Suprapubic skin (tissue), 4 donors: ENCODE measurements around the gene AFF1. TPM values are rescaled to one million over a fixed set of nuclear protein-coding genes. Genes with fewer than 3 reads are reported as not detected.

Experiments
- DNase-seq, 2 donors: peaks; one replicate each; pipeline ENCODE4 v3.0.0-alpha.2; 2019; ENCODE audit warnings: low spot score in 2 of 2
- H3K27ac ChIP-seq: fragments of 200-600 bp; sonication (generic); one replicate; pipeline ENCODE4 v1.5.1; 2019
- H3K27me3 ChIP-seq: fragments of 200-600 bp; sonication (generic); one replicate; pipeline ENCODE4 v1.5.1; 2019
- H3K36me3 ChIP-seq: fragments of 200-600 bp; sonication (generic); one replicate; pipeline ENCODE4 v1.5.1; 2019
- H3K4me1 ChIP-seq: fragments of 200-600 bp; sonication (generic); one replicate; pipeline ENCODE4 v1.5.1; 2019
- H3K4me3 ChIP-seq: fragments of 200-600 bp; sonication (generic); one replicate; pipeline ENCODE4 v1.5.1; 2019; ENCODE audit warnings: mild to moderate bottlenecking
- H3K9me3 ChIP-seq: fragments of 200-600 bp; sonication (generic); one replicate; pipeline ENCODE4 v1.5.1; 2019
- CTCF ChIP-seq, 2 donors: fragments of 200-600 bp in 1 of 2; fragments of 450-650 bp in 1 of 2; sonication (generic) in 1 of 2; IDR thresholded peaks; one replicate each; pipeline ENCODE4 v1.5.1; 2016 to 2019; ENCODE audit warnings: antibody characterized with exemption in 2 of 2, mild to moderate bottlenecking in 1 of 2, moderate library complexity in 1 of 2
- EP300 ChIP-seq: sonication (generic); formaldehyde crosslinking; IDR thresholded peaks from one replicate; pipeline ENCODE4 v1.6.1; 2017; ENCODE audit warnings: antibody characterized with exemption
- POLR2A ChIP-seq, 2 donors: fragments of 450-650 bp; IDR thresholded peaks; one replicate each; pipeline ENCODE4 v1.6.1; 2017; ENCODE audit warnings: antibody characterized with exemption in 2 of 2, mild to moderate bottlenecking in 2 of 2, moderate library complexity in 2 of 2
- POLR2AphosphoS5 ChIP-seq, 3 donors: sonication (generic); formaldehyde crosslinking; IDR thresholded peaks; one replicate each; pipeline ENCODE4 v1.6.1; 2017; ENCODE audit warnings: antibody characterized with exemption in 3 of 3
- WGBS: methylation state at CpG from one replicate; pipeline ENCODE4 v1.1.5; 2018; 5-methylcytosine and 5-hydroxymethylcytosine counted together
- total RNA-seq, 4 donors: library from RNA; depleted of rRNA; stranded (reverse); fragments of >200 nt; gene quantifications; one replicate each; pipeline ENCODE4 v1.1.0, GENCODE V29; 2016

AFF1 gene
- total RNA-seq, 4 donors from 2014 or later, result 67.2 to 175 (median 103) TPM

GRCh38 chr4:87019898-87020297 lies 85.1 kb downstream of the AFF1 start:
- H3K4me1 ChIP-seq, result peaks cover 61% of the 10 kb centered on the region
- no peak overlapping the region for H3K4me3 ChIP-seq
- H3K27me3 ChIP-seq, result no peaks in the 10 kb centered on the region
- no peaks in the 10 kb centered on the region for H3K9me3 ChIP-seq
- H3K36me3 ChIP-seq, result no peaks in the 10 kb centered on the region
- DNase-seq, result no peak
- H3K27ac ChIP-seq, result no peak overlapping the region
- TF ChIP-seq CTCF (IDR thresholded peaks at IDR 0.05), result no peak
- no peak for TF ChIP-seq POLR2A (IDR thresholded peaks at IDR 0.05)
- TF ChIP-seq POLR2AphosphoS5 (IDR thresholded peaks at IDR 0.05), result no peak
- TF ChIP-seq EP300, result no peak
- WGBS, result 62% methylated on average over 2 of the region's 2 CpGs

GRCh38 chr4:87024201-87024600 lies 89.4 kb downstream of the AFF1 start:
- DNase-seq, result no peak
- H3K4me3 ChIP-seq, result no peak overlapping the region
- WGBS, result 66% methylated on average over 1 of the region's 1 CpG
- no peaks in the 10 kb centered on the region for H3K36me3 ChIP-seq
- H3K27me3 ChIP-seq, result no peaks in the 10 kb centered on the region
- TF ChIP-seq EP300, result no peak
- TF ChIP-seq POLR2A (IDR thresholded peaks at IDR 0.05), result no peak
- no peak for TF ChIP-seq CTCF (IDR thresholded peaks at IDR 0.05)
- no peak for TF ChIP-seq POLR2AphosphoS5 (IDR thresholded peaks at IDR 0.05)
- H3K4me1 ChIP-seq, result peaks cover 68% of the 10 kb centered on the region
- no peaks in the 10 kb centered on the region for H3K9me3 ChIP-seq
- H3K27ac ChIP-seq, result no peak overlapping the region

GRCh38 chr4:87025023-87025613 lies 90.3 kb downstream of the AFF1 start:
- Histone ChIP-seq H3K4me1 (peaks cover 69% of the 10 kb centered on the region), H3K4me3 (no peak overlapping the region), H3K36me3 (no peaks in the 10 kb centered on the region), H3K27ac (peak overlapping the region; percentile 0), H3K27me3 (no peaks in the 10 kb centered on the region), H3K9me3 (no peaks in the 10 kb centered on the region)
- DNase-seq, result no peak
- 29% methylated on average over 5 of the region's 5 CpGs for WGBS
- TF ChIP-seq CTCF (IDR thresholded peaks at IDR 0.05) (no peak), POLR2AphosphoS5 (IDR thresholded peaks at IDR 0.05) (no peak), POLR2A (IDR thresholded peaks at IDR 0.05) (no peak), EP300 (no peak)

- H3K27me3 ChIP-seq, result no peaks in the 10 kb centered on the region
- H3K9me3 ChIP-seq, result no peaks in the 10 kb centered on the region
- H3K27ac ChIP-seq, result peak overlapping the region; percentile 0
- DNase-seq, result no peak
- peaks cover 70% of the 10 kb centered on the region for H3K4me1 ChIP-seq
- no peaks in the 10 kb centered on the region for H3K36me3 ChIP-seq
- no peak overlapping the region for H3K4me3 ChIP-seq
- no peak for TF ChIP-seq CTCF (IDR thresholded peaks at IDR 0.05)
- TF ChIP-seq POLR2A (IDR thresholded peaks at IDR 0.05), result no peak
- TF ChIP-seq EP300, result no peak
- no peak for TF ChIP-seq POLR2AphosphoS5 (IDR thresholded peaks at IDR 0.05)
- 73% methylated on average over 6 of the region's 6 CpGs for WGBS
These were observed 90.8 kb downstream of the AFF1 start for GRCh38 chr4:87025614-87026041.

- H3K4me1 ChIP-seq, result peaks cover 83% of the 10 kb centered on the region
- TF ChIP-seq POLR2AphosphoS5 (IDR thresholded peaks at IDR 0.05), result no peak
- no peak for TF ChIP-seq POLR2A (IDR thresholded peaks at IDR 0.05)
- no peak for TF ChIP-seq CTCF (IDR thresholded peaks at IDR 0.05)
- TF ChIP-seq EP300, result no peak
- DNase-seq, result no peak
- no peaks in the 10 kb centered on the region for H3K9me3 ChIP-seq
- WGBS, result 46% methylated on average over 4 of the region's 4 CpGs
- H3K36me3 ChIP-seq, result no peaks in the 10 kb centered on the region
- peak overlapping the region; percentile 35 for H3K27ac ChIP-seq
- no peak overlapping the region for H3K4me3 ChIP-seq
- H3K27me3 ChIP-seq, result no peaks in the 10 kb centered on the region
These were observed 92.1 kb downstream of the AFF1 start for GRCh38 chr4:87026800-87027495.
